T47D (cell line): Measurements from ENCODE around the gene NPFFR1.
A peak's percentile ranks its signal among the peaks of the same experiment; 100 is the strongest.
"Not testable (repeated sequence)": the region's sequence is repeated elsewhere in the genome, so short reads cannot be mapped to it uniquely, and the experiment has no call there.

Experiments
- DNase-seq, 2 experiments: peaks; one replicate each; pipeline versions ENCODE4 v3.0.0 to v3.0.0-alpha.2; 2011 to 2012; ENCODE audit warnings: low read depth in 1 of 2, low spot score in 1 of 2
- JUND ChIP-seq: IDR thresholded peaks from 2 replicates; pipeline ENCODE4 v1.6.1; 2012; ENCODE audit warnings: low read depth
- in situ Hi-C: cut with HindIII; loops from 2 replicates; pipeline ENCODE4 v1.10.0; 2016; ENCODE audit warnings: low sequenced_read_pairs, low pct_unique_long_range_greater_than_20kb

The NPFFR1 gene

GRCh38 chr10:70233109-70233938 lies 50.5 kb downstream of the NPFFR1 start, which contains the start of gene PPA1:
Gene PPA1, minus strand, starts transcription at chr10:70233429. Its CDS starts 102 bp downstream, at chr10:70233327.
- TF ChIP-seq JUND, result no peak
- in situ Hi-C loops, result no loop called here
- DNase-seq, result peak; percentile 95

GRCh38 chr10:70232859-70233108 lies 51.0 kb downstream of the NPFFR1 start:
- in situ Hi-C loops, result no loop called here
- TF ChIP-seq JUND, result no peak
- DNase-seq, result no peak

- peak; percentile 26 to 69 for DNase-seq
- in situ Hi-C loops, result no loop called here
- TF ChIP-seq JUND, result no peak
These were observed 51.5 kb downstream of the NPFFR1 start for GRCh38 chr10:70232155-70232858.

- in situ Hi-C loops, result no loop called here
These were observed 55.3 kb downstream of the NPFFR1 start for GRCh38 chr10:70228491-70228890.

GRCh38 chr10:70227548-70228320 lies 56.1 kb downstream of the NPFFR1 start:
- no peak for TF ChIP-seq JUND
- in situ Hi-C loops, result no loop called here
- no peak for DNase-seq

More at GRCh38 chr10:70228491-70228890, 55.3 kb downstream of the NPFFR1 start:
- peak in 1 of 2 experiments; percentile 22 for DNase-seq
- no peak for TF ChIP-seq JUND

- TF ChIP-seq JUND, result no peak
- in situ Hi-C loops, result no loop called here
- no peak for DNase-seq
These were observed 60.1 kb downstream of the NPFFR1 start for GRCh38 chr10:70223728-70224127.

GRCh38 chr10:70222811-70223447 lies 60.9 kb downstream of the NPFFR1 start:
- DNase-seq, in situ Hi-C loops: not testable (repeated sequence)

- in situ Hi-C loops, result no loop called here
- peak; percentile 72 for TF ChIP-seq JUND
- peak; percentile 22 to 86 for DNase-seq
These were observed 61.4 kb downstream of the NPFFR1 start for GRCh38 chr10:70222340-70222794.

GRCh38 chr10:70221030-70221429 lies 62.8 kb downstream of the NPFFR1 start:
- DNase-seq, result no peak
- no peak for TF ChIP-seq JUND
- in situ Hi-C loops, result no loop called here

GRCh38 chr10:70212879-70213278 lies 70.9 kb downstream of the NPFFR1 start:
- no peak for TF ChIP-seq JUND
- in situ Hi-C loops, result no loop called here
- DNase-seq, result no peak

GRCh38 chr10:70212277-70212676 lies 71.5 kb downstream of the NPFFR1 start:
- in situ Hi-C loops, result no loop called here
- TF ChIP-seq JUND, result no peak
- no peak for DNase-seq

- no peak for DNase-seq
- TF ChIP-seq JUND, result no peak
- in situ Hi-C loops, result no loop called here
These were observed 77.0 kb downstream of the NPFFR1 start for GRCh38 chr10:70206762-70207161.
